Left ventricle myocardium inferior (tissue), 1 donor: ENCODE data around the gene LRMDA. TPM values are rescaled to one million over a fixed set of nuclear protein-coding genes. Genes with fewer than 3 reads are reported as not detected.

ENCODE experiments used
- DNase-seq: peaks from one replicate; pipeline ENCODE4 v3.0.0-alpha.2; 2020
- H3K27ac ChIP-seq: fragments of 200-600 bp; replicated peaks from 2 replicates; pipeline ENCODE4 v1.8.0; 2021
- H3K27me3 ChIP-seq: fragments of 200-600 bp; 2 replicates; pipeline ENCODE4 v1.8.0; 2021; ENCODE audit warnings: low read depth
- H3K36me3 ChIP-seq: fragments of 200-600 bp; 2 replicates; pipeline ENCODE4 v1.8.0; 2021
- H3K4me1 ChIP-seq: fragments of 200-600 bp; 2 replicates; pipeline ENCODE4 v1.8.0; 2021
- H3K4me3 ChIP-seq: fragments of 200-600 bp; 2 replicates; pipeline ENCODE4 v1.8.0; 2021; ENCODE audit warnings: mild to moderate bottlenecking, moderate library complexity
- H3K9me3 ChIP-seq: fragments of 200-600 bp; replicated peaks from 2 replicates; pipeline ENCODE4 v1.8.0; 2021
- intact Hi-C: fragments of 100-400 bp; cut with micrococcal nuclease; formaldehyde crosslinking; loops from one replicate; pipeline ENCODE4 v1.11.0; 2022
- total RNA-seq: library from RNA; stranded (reverse); fragmentation: NEBNext Ultra II Directional; extraction: Animal tissue kit (Norgen Biotek cat#: 25700); gene quantifications from one replicate; pipeline ENCODE4 v1.2.1, GENCODE V29; 2021
- TF ChIP-seq, protein P1 (sequence below): fragments of 200-600 bp; IDR thresholded peaks from 2 replicates; pipeline ENCODE4 v1.8.0; 2021; ENCODE audit warnings: antibody characterized with exemption, mild to moderate bottlenecking, borderline replicate concordance
- donor health status: DM: no; HTN: yes; CAD: no; lungs with severe emphysema.

The LRMDA gene
- total RNA-seq, 1 donor from 2014 or later: 18.7 TPM

DNA sequence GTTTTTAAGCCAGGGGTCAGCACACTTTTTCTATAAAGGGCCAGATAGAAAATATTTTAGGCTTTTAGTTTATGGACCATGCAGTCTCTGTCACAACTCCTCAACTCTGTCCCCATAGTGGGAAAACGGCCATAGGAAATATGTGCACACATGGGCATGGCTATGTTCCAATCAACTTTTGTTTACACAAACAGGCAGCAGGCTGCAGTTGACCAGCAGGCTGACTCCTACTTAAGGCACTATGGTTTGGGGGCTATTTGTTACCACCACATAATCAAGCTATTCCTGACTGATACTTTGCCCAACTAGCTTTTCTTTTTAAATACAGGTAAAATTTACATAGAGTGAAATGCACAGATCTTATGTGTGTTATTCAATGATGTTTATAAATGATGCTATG lies 362.4 kb downstream of the LRMDA start:
- TF ChIP-seq, protein P1, sequence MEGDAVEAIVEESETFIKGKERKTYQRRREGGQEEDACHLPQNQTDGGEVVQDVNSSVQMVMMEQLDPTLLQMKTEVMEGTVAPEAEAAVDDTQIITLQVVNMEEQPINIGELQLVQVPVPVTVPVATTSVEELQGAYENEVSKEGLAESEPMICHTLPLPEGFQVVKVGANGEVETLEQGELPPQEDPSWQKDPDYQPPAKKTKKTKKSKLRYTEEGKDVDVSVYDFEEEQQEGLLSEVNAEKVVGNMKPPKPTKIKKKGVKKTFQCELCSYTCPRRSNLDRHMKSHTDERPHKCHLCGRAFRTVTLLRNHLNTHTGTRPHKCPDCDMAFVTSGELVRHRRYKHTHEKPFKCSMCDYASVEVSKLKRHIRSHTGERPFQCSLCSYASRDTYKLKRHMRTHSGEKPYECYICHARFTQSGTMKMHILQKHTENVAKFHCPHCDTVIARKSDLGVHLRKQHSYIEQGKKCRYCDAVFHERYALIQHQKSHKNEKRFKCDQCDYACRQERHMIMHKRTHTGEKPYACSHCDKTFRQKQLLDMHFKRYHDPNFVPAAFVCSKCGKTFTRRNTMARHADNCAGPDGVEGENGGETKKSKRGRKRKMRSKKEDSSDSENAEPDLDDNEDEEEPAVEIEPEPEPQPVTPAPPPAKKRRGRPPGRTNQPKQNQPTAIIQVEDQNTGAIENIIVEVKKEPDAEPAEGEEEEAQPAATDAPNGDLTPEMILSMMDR: no peak
- peaks cover 29% of the 10 kb centered on the region for H3K9me3 ChIP-seq
- no peak overlapping the region for H3K4me3 ChIP-seq
- DNase-seq: no peak
- intact Hi-C loops: no loop called here
- peaks cover 6% of the 10 kb centered on the region for H3K36me3 ChIP-seq
- H3K27me3 ChIP-seq: no peaks in the 10 kb centered on the region
- H3K4me1 ChIP-seq: peaks cover 16% of the 10 kb centered on the region
- H3K27ac ChIP-seq: no peak overlapping the region

DNA sequence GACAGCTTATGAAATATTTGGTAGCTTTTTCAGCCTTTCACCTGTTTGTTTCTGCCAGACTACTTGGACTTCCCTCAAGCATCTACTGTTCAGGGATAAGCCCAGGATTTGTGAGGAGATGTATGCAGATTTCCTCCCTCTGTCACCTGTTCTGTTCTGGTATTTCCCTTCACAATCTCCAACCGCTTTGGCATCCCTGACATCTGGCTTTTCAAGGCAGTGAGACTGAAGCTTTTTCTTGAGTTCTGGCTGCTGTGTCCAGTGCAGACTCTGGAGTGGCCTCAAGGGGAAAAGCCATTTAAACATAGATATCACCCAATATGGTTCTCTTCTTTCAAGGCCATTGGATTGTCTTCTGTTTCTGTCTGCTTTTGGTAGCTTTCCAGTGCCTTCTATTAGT lies 369.7 kb downstream of the LRMDA start:
- TF ChIP-seq, protein P1: no peak
- no peak for DNase-seq
- Histone ChIP-seq H3K9me3 (peaks cover 21% of the 10 kb centered on the region), H3K4me1 (no peaks in the 10 kb centered on the region), H3K27ac (no peak overlapping the region), H3K4me3 (no peak overlapping the region), H3K27me3 (no peaks in the 10 kb centered on the region), H3K36me3 (peaks cover 6% of the 10 kb centered on the region)
- intact Hi-C loops: no loop called here

DNA sequence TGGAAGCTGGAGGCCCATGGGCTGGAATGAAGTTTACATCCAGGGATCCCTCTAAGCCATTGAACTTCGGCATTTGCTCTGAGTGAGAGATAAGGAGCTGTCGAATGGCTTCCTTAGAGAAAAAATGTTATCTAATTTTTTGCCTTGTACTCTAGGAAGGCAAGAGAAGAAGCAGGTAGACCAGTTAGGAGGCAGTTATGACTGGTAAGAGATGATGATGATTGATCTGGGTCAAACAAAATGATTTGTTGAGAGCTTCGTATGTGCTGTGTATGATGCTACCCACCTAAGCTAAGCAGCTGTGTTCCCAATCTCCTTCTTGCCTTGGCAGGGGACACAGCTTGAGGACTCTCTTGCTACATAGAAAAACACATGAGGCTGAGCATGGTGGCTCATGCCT lies 370.2 kb downstream of the LRMDA start:
- TF ChIP-seq, protein P1: no peak
- Histone ChIP-seq H3K4me1 (no peaks in the 10 kb centered on the region), H3K4me3 (no peak overlapping the region), H3K36me3 (peaks cover 6% of the 10 kb centered on the region), H3K27me3 (no peaks in the 10 kb centered on the region), H3K9me3 (peaks cover 16% of the 10 kb centered on the region), H3K27ac (no peak overlapping the region)
- no peak for DNase-seq
- intact Hi-C loops: no loop called here

DNA sequence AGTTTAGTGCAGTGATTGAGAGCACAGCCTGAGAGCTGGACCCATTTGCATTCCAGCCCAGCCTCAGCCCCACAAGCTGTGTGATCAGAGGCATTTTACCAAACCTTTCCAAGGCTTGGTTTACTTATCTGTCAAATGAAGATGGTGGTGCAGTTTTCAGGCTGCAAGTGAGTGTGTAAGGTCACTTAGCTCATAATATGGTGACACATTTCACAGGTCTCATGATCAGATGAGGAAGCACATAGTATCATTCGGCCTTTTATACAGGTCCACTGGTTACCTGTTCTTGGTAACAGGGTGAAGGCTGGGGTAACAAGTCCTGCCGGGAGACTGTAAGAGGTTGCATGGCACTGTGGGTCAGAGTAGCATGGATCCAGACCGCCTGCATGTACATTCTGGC lies 371.7 kb downstream of the LRMDA start:
- H3K4me1 ChIP-seq: no peaks in the 10 kb centered on the region
- intact Hi-C loops: no loop called here
- H3K9me3 ChIP-seq: peaks cover 1% of the 10 kb centered on the region
- TF ChIP-seq, protein P1: no peak
- H3K27ac ChIP-seq: no peak overlapping the region
- DNase-seq: no peak
- no peaks in the 10 kb centered on the region for H3K27me3 ChIP-seq
- H3K36me3 ChIP-seq: no peaks in the 10 kb centered on the region
- H3K4me3 ChIP-seq: no peak overlapping the region

DNA sequence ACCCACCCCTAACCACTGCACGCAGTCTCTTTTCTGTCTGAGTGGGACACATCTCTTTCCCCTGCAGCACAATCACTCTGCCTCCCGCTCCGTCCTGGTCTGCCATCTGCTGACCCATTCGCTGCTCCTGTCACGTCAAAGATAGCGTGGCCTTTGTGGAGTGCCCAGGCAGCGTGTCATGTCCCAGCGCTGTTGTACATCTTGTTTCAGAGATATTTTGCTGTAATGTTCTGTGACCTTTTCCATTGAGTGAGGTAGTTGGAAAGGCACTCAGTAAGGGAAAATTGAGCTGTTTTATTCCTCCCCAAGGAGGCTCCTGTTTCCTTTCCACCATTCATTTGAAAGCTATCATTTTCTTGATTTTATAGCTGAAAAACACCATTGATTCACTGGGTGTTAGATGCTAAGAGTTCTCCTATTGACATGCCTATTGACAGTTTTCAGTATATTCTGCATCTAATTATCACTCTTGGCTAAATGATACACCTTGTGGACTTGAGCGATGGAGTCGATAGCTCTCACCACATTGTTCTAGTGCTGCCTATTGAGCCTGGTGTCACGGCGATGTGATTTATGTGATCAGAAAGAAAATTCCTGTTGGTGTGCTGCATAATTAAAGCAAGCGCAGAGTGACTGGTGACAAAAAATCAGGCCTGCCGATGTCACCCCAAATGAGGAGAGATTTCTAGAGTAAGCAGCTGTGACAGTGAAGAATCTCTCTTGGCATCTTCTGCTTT lies 372.6 kb downstream of the LRMDA start:
- TF ChIP-seq, protein P1: no peak
- no peaks in the 10 kb centered on the region for H3K9me3 ChIP-seq
- H3K4me3 ChIP-seq: no peak overlapping the region
- intact Hi-C loops: no loop called here
- no peaks in the 10 kb centered on the region for H3K27me3 ChIP-seq
- no peaks in the 10 kb centered on the region for H3K36me3 ChIP-seq
- DNase-seq: no peak
- no peak overlapping the region for H3K27ac ChIP-seq
- no peaks in the 10 kb centered on the region for H3K4me1 ChIP-seq
